Fibroblast of skin of left biceps (primary cell): ENCODE measurements around the gene PLEKHH3.

Experiments used
- DNase-seq, 2 experiments: peaks; one replicate each; pipeline ENCODE4 v3.0.0-alpha.2; 2013; ENCODE audit warnings: low read depth in 2 of 2

Gene PLEKHH3

DNA sequence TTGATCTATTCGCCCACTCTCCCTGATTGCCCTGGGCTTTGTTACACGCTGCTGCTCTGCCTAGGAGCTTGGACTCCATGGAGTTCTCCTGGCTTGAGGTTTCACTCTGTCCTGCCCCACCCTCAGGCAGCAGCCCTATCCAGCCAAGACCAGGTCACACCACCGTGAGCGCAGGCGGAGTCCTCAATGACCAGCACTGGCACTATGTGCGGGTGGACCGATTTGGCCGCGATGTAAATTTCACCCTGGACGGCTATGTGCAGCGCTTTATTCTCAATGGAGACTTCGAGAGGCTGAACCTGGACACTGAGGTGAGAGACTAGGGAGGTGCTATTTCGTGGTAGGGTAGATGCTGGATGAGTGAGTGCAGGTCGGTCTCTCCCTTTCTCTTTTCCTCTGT lies 9.0 kb upstream of the PLEKHH3 start:
- no peak for DNase-seq

DNA sequence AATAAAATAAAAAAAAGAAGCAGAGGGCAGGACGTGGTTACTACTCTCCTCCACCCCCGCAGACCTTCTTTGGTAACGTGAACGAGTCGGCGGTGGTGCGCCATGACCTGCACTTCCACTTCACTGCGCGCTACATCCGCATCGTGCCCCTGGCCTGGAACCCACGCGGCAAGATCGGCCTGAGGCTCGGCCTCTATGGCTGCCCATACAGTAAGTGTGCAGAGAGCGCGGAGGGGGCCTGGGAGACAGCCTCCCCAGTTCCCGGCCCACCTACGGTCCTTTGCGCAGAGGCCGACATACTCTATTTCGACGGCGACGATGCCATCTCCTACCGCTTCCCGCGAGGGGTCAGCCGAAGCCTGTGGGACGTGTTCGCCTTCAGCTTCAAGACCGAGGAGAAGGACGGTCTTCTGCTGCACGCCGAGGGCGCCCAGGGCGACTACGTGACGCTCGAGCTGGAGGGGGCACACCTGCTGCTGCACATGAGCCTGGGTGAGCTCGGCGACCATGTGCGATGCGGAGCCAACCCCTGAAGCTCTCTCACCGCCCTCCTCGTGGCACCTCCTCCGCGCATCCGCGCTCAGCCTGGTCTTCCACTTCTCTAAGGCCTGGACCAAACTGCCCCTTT lies 8.2 kb upstream of the PLEKHH3 start:
- DNase-seq: no peak

DNA sequence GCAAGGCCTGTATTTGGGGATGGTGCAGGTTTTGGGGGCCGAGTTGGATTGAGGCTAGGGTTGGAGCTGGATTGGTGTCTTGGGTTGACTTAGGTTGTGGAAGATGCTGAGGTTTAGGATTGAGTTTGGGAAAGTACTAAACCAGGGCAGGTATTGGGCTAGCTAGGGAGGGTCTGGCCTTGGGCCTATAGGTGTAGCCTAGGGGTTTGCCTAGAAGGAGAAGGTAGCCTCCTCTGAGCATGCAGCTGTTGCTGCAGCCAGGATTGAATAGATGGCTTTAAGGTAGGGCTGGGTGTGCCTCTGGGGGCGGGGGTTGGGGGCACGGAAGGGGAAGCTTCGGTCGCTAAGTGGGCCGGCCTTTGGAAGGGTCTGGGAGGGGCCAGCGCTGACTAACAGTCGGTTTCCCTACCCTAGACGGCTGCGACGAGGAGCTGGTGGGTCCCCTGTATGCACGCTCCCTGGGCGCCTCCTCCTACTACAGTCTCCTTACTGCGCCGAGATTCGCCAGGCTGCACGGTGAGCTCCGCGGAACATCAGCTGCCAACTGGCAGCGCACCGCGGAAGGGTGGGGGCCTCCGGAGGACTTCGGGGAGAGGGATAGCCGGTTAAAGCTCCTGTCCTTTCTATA lies 6.7 kb upstream of the PLEKHH3 start:
- DNase-seq: no peak

DNA sequence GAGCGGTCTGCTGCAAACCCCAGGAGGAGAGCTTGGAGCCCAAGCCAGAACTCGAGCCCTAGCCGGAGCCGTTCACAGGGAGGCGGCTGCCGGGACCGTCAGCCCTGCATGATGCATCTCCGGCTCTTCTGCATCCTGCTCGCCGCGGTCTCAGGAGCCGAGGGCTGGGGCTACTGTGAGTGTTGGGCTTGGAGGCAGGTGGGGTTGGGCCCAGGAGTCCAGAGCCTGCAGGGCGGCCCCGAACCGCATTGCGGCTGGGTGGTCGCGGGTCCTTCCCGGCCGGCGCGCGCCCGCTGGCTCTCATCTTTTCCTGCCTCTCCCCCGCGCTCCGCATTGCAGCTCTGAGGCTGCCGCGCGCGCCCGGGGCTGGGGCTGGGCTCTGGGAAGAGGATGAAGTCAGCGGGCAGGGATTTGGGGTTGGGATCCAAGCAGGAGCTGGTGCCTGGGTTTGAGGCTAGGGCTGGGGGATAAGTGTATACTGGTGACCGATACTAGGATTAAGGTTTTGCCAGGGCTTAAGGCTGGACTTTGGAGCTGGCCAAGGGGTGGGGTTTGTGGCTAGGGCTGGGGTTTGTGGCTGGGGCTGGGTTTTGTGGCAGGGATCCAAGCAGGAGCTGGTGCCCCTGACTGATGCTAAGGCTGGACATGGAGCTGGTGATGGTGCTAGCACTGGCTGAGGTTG lies 6.1 kb upstream of the PLEKHH3 start:
- no peak for DNase-seq

DNA sequence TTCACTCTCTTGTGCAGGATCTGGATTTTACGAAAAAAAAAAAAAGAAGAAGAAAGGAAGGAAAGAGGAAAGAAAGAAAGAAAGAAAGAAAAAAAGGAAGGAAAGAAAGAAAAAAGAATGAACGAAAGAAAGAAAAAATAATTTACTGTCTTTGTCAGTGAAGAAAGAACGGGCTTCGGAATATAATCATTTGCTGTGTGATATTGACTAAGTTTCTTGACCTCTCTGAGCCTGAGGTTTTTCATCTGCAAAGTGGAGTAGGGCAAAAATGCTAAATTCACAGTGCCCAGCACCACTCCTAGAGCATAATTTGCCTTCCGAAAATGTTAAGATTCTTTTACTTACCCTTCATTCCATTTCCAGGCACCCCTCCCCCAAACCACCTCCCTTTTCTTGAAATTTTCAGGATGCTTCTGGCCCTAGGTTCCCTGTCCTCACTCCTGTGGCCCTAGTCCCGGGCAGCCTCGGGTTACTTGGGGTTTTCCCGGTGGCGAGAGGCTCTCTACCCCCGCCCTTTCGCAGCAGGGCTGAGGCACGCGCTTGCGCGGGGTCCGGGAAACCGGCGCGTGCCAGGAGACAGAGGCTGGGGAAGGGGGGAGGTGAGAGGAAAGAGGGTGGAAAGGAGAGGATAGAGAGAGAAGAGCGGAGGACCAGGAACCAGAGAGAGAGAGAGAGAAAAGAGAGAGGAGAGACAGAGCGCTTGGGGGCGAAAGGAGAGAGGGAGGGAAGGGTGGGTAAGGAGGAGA lies 5.4 kb upstream of the PLEKHH3 start, which contains the start of gene CNTNAP1:
TSS of gene CNTNAP1 (plus strand) at position 556 of the 746 bp plus-strand sequence. CDS start 299 bp downstream, outside the sequence.
- DNase-seq: peak in 1 of 2 experiments; percentile 58

DNA sequence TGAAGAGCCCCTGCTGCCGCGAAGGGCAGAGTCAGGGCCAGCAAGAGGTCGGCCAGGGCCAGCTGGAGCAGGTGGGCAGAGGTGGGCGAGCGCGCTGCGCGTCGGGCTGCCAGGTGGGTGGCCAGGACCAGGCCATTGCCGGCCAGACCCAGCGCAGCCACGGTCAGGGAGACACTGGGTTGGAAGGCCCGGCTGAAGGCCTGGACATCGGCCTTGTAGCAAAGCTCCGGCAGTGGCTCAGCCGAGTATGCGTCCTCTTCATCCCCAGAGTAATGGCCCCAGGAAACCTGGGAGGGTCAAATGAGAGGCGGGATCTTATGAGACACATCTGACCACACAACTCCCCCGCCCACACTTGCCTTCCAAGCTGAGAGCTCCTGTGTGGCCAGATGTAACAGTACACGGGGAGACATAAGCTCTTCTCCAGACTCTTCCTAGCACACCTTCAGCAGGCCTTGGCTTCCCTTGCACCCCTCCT lies 3.6 kb upstream of the PLEKHH3 start:
- DNase-seq: no peak

DNA sequence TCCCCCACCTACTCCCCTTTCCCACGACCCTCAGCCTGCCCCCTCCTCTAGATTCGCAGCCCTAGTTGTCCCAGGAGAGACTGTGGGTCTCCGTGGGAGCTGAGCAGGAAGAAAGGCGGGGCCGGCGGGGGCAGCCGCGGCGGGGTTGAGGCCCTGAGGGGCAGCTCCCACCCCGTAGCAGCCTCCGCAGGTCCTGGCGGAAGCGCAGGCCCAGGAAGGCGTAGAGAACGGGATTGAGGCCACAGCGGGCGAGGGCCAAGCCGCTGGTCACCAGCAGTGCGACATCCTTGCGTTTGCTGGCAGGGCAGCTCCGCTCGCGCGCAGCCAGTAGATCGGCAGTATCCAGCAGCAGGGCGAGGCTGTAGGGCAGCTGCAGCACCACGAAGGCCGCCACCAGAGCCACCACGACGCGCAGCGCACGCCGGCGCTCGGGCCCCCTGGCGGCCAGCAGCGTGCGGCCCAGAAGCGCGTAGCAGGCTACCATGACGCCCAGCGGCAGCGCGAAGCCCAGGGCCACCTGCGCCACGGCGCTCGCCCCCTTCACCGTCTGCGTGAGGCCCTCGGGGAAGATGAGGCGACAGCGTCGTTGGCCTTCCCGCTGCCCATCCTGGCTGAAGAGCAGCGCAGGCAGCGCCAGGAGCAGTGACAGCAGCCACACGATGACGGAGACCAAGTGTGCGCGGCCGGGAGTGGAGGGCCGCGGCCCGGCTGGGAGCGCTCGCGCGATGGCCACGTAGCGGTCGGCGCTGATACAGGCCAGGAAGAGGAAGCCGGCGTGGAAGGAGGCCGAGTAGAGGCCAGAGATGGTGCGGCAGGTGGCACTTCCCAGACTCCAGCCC lies 2.9 kb upstream of the PLEKHH3 start:
- DNase-seq: peak in 1 of 2 experiments; percentile 37

DNA sequence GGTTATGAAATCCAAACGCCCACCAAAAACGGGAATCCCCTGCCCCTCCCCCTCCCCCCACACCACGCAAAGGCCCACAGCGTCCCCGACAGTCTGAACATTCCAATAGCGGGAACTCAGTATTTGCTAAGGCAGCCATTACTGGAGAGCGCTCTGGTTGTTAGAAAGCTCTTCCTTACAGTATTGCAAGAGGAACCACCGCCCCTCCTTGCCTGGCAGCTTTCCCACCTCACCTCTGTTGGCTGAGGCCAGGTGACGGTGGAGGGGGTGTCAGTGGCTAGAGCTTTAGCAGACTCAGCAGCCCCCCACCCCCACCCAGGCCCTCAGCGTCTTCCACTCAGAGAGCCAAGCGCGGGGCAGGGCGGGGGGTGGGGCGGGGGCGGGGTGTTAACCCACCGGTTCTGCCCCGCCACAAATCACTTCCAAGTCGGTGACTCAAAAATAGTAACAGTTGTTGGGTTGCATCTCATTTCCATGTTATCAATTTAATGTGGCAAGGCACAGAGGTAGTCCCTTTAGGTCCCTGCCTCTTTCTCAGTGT lies 2.2 kb upstream of the PLEKHH3 start:
- DNase-seq: no peak

DNA sequence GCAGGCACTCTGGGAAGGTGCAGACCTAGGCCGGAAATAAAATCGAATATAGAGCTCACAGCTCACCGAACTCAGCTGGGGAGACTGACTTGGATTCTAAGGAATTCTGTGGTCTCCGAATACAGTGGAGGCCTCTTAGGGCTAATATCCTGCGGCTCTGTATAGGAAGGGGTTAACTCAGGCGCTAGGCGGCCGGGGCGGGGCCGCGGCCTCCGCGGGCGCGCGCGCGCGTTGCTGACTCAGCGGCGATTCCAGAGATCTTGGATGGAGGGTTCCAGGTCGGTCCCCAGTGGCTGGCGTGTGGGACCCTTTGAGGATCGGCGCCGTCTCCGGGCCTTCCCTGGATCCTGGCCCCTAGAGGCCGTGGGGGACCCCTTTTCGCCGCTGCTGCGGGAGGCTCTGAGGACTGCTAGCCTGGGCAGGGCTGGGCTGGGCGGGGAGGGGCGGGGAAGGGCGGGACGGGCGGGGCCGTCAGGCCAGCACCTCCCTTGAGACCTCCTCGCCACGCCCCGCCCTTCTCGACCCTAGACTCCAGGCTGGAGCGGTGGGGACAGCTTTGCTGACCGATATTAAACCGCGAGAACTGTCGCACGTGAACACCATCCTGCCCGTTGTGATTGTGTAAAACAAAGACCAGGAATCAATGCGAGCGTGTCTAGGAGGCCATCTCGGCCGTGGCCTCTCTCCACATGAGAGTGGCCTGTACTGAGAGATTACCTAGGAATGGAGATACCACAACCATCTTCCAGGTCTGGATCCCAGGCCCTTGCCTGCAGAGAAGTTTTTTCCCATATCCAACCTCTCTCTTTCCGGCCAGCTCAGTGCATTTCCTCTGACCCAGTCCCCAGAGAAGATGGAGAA lies 1.4 kb upstream of the PLEKHH3 start:
- DNase-seq: peak in 1 of 2 experiments; percentile 64

DNA sequence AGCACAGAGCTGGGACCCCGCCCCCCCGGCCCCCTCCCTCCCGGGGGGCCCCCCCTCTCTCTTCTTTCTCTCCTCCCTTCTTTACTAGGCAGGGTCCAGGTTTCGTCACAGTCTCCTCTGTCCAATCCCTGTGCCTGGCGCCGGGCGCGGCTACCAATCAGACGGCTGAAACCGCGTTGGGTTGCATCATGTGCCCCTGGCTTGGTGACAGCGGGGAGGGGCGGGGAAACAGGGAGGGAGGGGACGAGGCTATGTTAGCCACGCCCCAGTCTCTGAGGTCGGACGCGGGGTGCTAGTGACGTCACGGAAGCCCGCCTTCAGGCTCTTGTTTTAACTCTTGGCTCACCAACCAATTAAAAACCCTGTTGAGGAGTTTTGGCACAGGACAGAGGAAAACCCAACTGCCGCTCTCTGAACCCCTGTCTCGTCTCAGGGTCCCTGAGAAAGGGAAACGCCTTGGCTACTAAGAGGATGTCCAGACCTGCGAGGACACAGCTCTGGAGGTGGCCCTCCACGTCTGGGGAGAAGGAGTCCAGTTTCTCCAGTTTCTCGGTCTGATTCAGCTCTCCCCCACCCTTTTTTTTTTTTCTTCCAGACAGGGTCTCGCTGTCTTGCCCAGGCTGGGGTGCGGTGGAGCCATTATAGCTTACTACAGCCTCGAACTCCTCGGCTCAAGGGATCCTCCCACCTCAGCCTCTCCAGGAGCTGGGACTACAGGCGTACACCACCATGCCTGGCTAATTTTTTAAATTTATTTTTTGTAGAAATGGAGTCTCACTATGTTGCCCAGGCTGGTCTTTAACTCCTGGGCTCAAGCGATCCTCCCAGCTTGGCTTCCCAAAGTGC lies 441 bp upstream of the PLEKHH3 start:
- DNase-seq: peak; percentile 99

DNA sequence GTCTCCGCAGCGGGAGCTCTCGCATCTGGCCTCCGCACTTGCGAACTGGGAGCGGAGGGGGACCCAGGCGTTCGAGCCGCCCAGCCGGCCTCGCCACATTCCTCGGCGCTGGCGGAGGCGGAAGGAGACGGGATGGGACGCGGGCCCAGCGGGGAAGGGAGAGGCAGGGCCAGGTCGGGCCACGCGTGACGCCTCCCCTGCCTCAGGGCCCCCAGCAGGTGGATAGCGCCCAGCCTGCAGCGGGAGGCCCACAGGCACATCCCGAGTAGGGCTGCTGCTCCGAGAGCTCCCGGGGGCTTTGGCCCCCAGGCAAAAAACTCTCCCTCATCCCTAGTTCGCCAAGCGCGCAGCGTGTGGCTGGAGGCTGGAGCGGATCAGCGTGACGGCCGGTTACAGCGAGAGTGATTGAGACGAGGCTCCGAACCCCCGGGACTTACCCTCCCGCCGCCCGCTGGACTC lies 800 bp downstream of the PLEKHH3 start:
- no peak for DNase-seq

DNA sequence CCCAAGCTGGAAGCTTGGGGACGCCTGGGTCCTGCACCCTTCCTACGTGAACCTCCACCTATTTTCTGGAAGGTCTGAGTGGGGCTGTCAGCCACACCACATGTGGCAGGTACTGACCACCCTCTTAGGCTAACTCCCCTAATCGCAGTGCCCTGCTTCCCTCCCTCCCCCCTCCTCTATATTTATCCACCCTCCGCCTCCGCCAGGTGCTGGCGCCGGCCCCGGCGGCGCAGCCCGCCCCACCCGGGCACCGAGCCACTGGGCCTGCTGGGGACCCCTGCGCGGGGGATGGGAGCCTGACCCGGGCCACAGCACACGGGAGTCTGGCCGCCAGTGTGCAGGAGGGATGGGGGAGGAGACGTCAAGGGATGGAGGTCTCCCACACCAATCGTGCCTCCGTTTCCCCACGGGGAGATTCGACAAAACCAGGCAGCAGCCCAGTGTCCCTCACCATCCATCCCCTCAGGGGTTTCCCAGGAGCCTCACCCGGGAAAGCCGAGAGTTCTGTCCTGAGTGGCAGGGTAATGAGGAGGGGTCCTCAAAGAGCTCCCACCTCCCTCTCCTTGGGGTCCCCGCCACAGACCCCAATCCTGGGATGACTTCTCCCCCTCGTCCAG lies 1.3 kb downstream of the PLEKHH3 start:
- no peak for DNase-seq

DNA sequence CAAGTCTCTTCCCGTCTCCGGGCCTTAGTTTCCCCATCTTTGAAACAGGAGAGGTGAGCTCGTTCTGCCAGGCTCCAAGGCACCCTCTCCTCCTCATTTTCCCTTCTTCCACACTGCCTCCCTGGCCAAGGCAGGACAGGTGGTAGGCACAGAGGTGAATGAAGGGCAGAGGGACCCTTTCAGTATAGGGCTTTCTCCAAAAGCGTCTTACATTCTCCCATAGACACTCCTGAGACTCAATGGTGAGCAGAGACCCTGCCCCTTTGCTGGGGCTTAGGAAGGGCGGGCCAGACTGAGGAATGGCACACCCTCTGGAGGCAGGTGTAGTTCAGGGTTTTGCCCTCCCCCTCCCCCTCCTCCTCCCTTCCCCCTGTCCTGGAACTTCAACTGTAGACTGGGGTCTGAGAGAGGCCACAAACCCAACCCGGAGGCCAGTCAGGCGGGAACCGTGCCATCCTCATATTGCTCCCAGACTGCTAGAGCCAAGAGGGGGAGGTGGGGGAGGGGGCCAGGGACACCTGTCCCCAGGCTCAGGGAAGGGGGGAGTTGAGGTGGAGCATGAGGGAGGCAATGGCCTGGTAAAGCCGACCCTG lies 1.9 kb downstream of the PLEKHH3 start:
- no peak for DNase-seq

DNA sequence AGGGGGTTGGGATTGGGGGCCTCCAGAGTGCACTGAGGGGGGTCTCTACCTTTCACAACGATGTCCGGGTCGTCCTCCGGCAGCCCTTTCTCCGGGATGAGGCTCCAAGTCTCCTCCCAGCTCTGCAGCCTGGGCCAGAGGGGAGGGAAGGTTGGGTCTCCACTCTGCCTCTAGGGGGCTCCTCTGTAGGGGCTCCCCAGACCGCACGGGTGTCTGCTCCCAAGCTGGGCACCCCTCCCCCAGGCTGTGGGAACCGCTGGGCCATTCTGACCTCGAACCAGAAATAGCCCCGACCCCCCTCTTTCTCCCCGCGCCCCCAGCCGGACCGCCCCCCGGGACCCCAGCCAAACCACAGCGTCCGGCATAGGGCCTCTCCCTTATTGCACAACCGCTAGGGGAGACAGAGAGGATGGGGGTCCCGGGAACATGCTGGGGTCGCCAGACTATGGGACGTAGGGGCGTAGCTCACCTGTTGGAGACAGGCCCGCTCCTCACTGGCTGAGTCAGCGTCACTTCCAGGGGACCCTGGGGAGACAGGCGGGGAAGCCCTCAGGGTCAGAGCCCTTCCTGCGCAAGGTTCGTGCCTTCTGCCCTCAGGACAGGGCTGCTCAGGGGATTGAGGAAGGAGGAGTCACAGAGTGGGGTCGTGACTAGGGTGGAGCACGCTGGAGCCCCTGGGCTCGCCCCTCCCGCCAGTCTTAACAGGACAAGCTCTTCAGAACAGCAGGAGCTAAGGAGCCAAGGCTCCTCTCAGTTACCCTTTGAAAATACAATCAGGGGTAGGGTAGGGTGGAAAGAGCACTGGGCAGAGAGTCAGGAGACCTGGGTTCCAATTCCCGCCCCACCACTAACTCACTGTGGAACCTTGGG lies 2.7 kb downstream of the PLEKHH3 start:
- no peak for DNase-seq

DNA sequence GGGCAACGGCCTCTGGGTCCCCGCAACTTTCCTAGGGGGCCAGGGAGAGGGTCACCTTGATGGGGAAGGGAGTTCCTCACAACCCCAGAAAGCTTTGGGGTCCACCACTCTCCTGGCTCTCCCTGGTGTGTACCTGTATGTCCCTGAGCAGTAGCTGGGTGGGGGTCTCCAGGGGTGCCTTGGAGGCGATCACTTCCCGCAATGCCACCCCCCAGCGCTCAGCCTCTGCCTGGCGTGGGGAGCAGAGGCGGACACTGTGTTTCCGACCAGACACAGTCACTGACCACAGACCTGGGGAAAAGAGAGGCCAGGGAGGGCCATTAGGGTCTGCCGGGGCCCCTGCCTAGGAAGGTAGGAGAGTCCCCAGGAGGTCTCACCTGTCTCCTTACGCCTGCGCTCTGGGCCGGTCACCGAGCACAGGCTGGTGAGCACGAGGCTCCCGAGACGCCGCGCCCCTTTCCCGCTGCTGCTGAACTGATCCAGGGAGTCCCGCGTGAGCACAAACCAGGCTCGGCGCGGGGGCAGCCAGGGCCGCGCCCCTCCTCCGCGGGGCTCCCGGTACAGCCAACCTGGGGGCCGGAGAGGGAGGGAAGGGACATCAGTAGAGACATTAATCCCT lies 3.4 kb downstream of the PLEKHH3 start:
- DNase-seq: no peak

DNA sequence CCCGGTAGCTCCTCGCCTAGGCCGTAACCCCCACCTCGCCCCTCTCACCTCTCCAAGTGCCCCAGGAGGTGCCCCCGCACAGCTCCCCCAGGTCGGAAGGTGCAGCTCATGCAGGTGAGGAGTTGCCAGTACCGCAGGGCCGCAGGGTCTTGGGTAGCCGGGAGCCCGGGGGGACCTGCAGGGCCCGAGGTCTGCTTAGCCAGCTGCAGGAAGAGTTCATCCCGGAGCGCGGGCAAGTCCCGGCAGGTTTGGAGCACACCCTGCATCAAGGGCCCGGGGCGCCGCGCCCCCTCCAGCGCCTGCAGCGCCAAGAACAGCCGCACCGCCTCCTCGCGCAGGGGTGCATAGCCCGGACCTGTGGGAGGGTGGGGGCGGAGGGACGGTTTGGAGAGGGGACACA lies 4.8 kb downstream of the PLEKHH3 start:
- DNase-seq: no peak
